ENCODE measurements around the gene CCT6B. TPM values are rescaled to one million over a fixed set of nuclear protein-coding genes. Genes with fewer than 3 reads are reported as not detected.

Gene CCT6B
- total RNA-seq, 1 experiment from 2014 or later = 2.8 TPM

GRCh38 chr17:34902831-34903547 lies 58.3 kb downstream of the CCT6B start:
- Mint-ChIP-seq H3K27ac (no peak overlapping the region), H3K36me3 (no peaks in the 10 kb centered on the region), H3K4me1 (no peaks in the 10 kb centered on the region), H3K27me3 (ENCODE audit: low read depth) (peaks cover 7% of the 10 kb centered on the region), H3K9me3 (no peaks in the 10 kb centered on the region), H3K4me3 (no peak overlapping the region)
- CTCF ChIA-PET = no interaction called here
- TF ChIP-seq EMX1 (CRISPR knock-in tag; IDR thresholded peaks at IDR 0.05) (no peak), SOX15 (CRISPR knock-in tag; IDR thresholded peaks at IDR 0.05) (no peak), E2F4 (CRISPR knock-in tag; IDR thresholded peaks at IDR 0.05; ENCODE audit: borderline replicate concordance, low read depth) (no peak), NFYB (CRISPR knock-in tag; conservative IDR thresholded peaks at IDR 0.05; ENCODE audit: low read depth) (no peak), MAX (CRISPR knock-in tag; IDR thresholded peaks at IDR 0.05) (no peak), CBFB (CRISPR knock-in tag; IDR thresholded peaks at IDR 0.05; ENCODE audit: low read depth) (no peak), ELF4 (CRISPR knock-in tag; IDR thresholded peaks at IDR 0.05; ENCODE audit: low read depth) (no peak), ZNF423 (CRISPR knock-in tag; IDR thresholded peaks at IDR 0.05) (no peak), ATF3 (CRISPR knock-in tag; conservative IDR thresholded peaks at IDR 0.05) (no peak), FOXJ3 (CRISPR knock-in tag; IDR thresholded peaks at IDR 0.05; ENCODE audit: borderline replicate concordance) (no peak), PREB (CRISPR knock-in tag; IDR thresholded peaks at IDR 0.05; ENCODE audit: borderline replicate concordance) (no peak), RORB (CRISPR knock-in tag; IDR thresholded peaks at IDR 0.05) (no peak), PRDM15 (CRISPR knock-in tag; IDR thresholded peaks at IDR 0.05) (no peak), JUN (CRISPR knock-in tag; IDR thresholded peaks at IDR 0.05) (no peak), ATF1 (CRISPR knock-in tag; IDR thresholded peaks at IDR 0.05) (no peak)
- ATAC-seq (no peak), DNase-seq (ENCODE audit: low spot score) (no peak)
- POLR2A ChIA-PET = no interaction called here

GRCh38 chr17:34899643-34900291 lies 61.5 kb downstream of the CCT6B start:
- CTCF ChIA-PET = no interaction called here
- DNase-seq (ENCODE audit: low spot score) (no peak), ATAC-seq (no peak)
- POLR2A ChIA-PET = interaction anchor here (0.6 kb wide), 1 partner anchor 89 kb away, joined by 3 read pairs; no protein-coding TSS in a partner anchor
- no peaks in the 10 kb centered on the region for H3K4me1 Mint-ChIP-seq
- no peak overlapping the region for H3K27ac Mint-ChIP-seq
- H3K27me3 Mint-ChIP-seq (ENCODE audit: low read depth) = peaks cover 18% of the 10 kb centered on the region
- H3K9me3 Mint-ChIP-seq = no peaks in the 10 kb centered on the region
- H3K36me3 Mint-ChIP-seq = no peaks in the 10 kb centered on the region
- no peak overlapping the region for H3K4me3 Mint-ChIP-seq
- no peak for TF ChIP-seq AFF4 (CRISPR knock-in tag; IDR thresholded peaks at IDR 0.05; ENCODE audit: borderline replicate concordance)
- TF ChIP-seq ATF3 (CRISPR knock-in tag; conservative IDR thresholded peaks at IDR 0.05) = no peak
- TF ChIP-seq ZNF425 (CRISPR knock-in tag; conservative IDR thresholded peaks at IDR 0.05) = no peak
- TF ChIP-seq GTF2I (CRISPR knock-in tag; conservative IDR thresholded peaks at IDR 0.05) = no peak
- TF ChIP-seq FOXJ3 (CRISPR knock-in tag; IDR thresholded peaks at IDR 0.05; ENCODE audit: borderline replicate concordance) = no peak
- TF ChIP-seq GABPB1 (CRISPR knock-in tag; IDR thresholded peaks at IDR 0.05) = no peak
- TF ChIP-seq NFYB (CRISPR knock-in tag; conservative IDR thresholded peaks at IDR 0.05; ENCODE audit: low read depth) = no peak
- no peak for TF ChIP-seq ZNF121 (CRISPR knock-in tag; IDR thresholded peaks at IDR 0.05)
- no peak for TF ChIP-seq ZNF416 (CRISPR knock-in tag; IDR thresholded peaks at IDR 0.05)

Measured in WTC11 (cell line).